ENCODE measurements around the gene CPVL. TPM values are rescaled to one million over a fixed set of nuclear protein-coding genes. Genes with fewer than 3 reads are reported as not detected.

CPVL gene
- total and polyA plus RNA-seq, 2 of the 8 experiments (the other 6 are each of a cell fraction or from before 2014, with no cell fraction given): 40.0 to 55.0 TPM

DNA sequence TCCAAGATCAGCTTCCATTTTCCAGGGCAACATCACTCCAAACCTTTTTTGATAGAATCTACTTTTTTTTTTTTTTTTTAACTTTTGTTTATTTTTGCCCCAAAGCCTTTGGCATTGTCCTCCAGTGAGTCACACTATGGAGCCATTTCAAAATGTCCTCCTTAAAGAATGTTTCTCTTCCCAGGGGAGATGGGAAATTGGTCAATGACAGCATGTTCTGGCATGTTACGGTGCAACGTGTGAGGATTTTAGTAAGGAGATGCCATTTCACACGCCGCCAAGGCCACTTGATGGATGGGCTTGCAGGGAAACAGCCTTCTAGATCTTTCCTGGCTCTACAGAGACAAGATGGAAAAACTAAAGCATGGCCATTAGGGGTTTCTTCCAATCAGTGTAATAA is 157.5 kb downstream of the CPVL start:
- H3K4me3 ChIP-seq (ENCODE audit: extremely low read depth in 1 of 4, insufficient read depth in 2 of 4, low read depth in 3 of 4, low read length in 4 of 4): no peak overlapping the region
- FAIRE-seq (no peak), DNase-seq (ENCODE audit: low read depth in 1 of 2, low spot score in 2 of 2) (no peak)
- H4K8ac ChIP-seq (ENCODE audit: extremely low read depth, insufficient read depth, low read length): no peak overlapping the region
- CTCF ChIA-PET (ENCODE audit: partially characterized antibody): interaction anchor here (0.7 kb wide), 1 partner anchor 55 kb away, joined by 3 read pairs; no protein-coding TSS in a partner anchor
- H3K23ac ChIP-seq (ENCODE audit: insufficient read length): no peak overlapping the region
- H3K79me2 ChIP-seq (ENCODE audit: control insufficient read depth in 1 of 2, insufficient read depth in 2 of 2, low read length in 2 of 2): no peaks in the 10 kb centered on the region
- no peak overlapping the region for H4K5ac ChIP-seq (ENCODE audit: insufficient read length, low read depth, low read length)
- 97% methylated on average over 4 of the region's 4 CpGs; no CpG with 5 or more reads in 1 of the 2 experiments for WGBS, 2 experiments (ENCODE audit: extremely low coverage in 1 of 2, insufficient coverage in 1 of 2, insufficient read length in 1 of 2, insufficient replicate concordance in 2 of 2, low coverage in 1 of 2, low lambda C conversion rate in 2 of 2, missing lambda C conversion rate in 1 of 2)
- no peak overlapping the region for H3K4me2 ChIP-seq (ENCODE audit: insufficient read depth in 1 of 2, low read depth in 2 of 2, low read length in 2 of 2)
- no peak overlapping the region for H3K14ac ChIP-seq (ENCODE audit: insufficient read length)
- H3K27ac ChIP-seq (ENCODE audit: low read depth, low read length): no peak overlapping the region
- no peaks in the 10 kb centered on the region for H3K79me1 ChIP-seq (ENCODE audit: low read depth, low read length)
- H3K27me3 ChIP-seq (replicated peaks in 1 of 4; ENCODE audit: control insufficient read depth in 3 of 4, extremely low read depth in 1 of 4, insufficient read depth in 3 of 4, low read length in 3 of 4): no peaks in the 10 kb centered on the region
- H2AFZ ChIP-seq (ENCODE audit: low read length): no peak overlapping the region
- no peak overlapping the region for H2BK20ac ChIP-seq (ENCODE audit: low read length)
- no peaks in the 10 kb centered on the region for H3K36me3 ChIP-seq (ENCODE audit: control insufficient read depth in 2 of 4, insufficient read depth in 4 of 4, low read length in 3 of 4)
- H3K56ac ChIP-seq (replicated peaks; ENCODE audit: insufficient read length, low read depth, low read length): no peak overlapping the region
- POLR2A ChIA-PET (ENCODE audit: partially characterized antibody): no interaction called here
- H3K23me2 ChIP-seq (ENCODE audit: low read depth, low read length): no peaks in the 10 kb centered on the region
- H3K18ac ChIP-seq (ENCODE audit: extremely low read depth, low read length): no peak overlapping the region
- no peaks in the 10 kb centered on the region for H3K9me3 ChIP-seq (ENCODE audit: insufficient read depth in 2 of 2, low read depth in 1 of 2, low read length in 1 of 2)
- peaks cover 2 to 7% (median 5%) of the 10 kb centered on the region in 4 experiments; a peak in 3 of 7 replicates for H3K4me1 ChIP-seq (replicated peaks in 1 of 4; ENCODE audit: control insufficient read depth in 3 of 4, insufficient read depth in 4 of 4, low read length in 3 of 4)
- no peaks in the 10 kb centered on the region for H4K20me1 ChIP-seq (replicated peaks in 1 of 2; ENCODE audit: control insufficient read depth in 1 of 2, insufficient read depth in 2 of 2, low read length in 2 of 2)
- H2BK5ac ChIP-seq (ENCODE audit: low read depth, low read length): no peak overlapping the region
- H4K91ac ChIP-seq (replicated peaks; ENCODE audit: insufficient read length, low read length): no peak overlapping the region
- no peak overlapping the region for H3K9ac ChIP-seq (replicated peaks in 1 of 4; ENCODE audit: extremely low read depth in 1 of 4, low read depth in 3 of 4, low read length in 3 of 4)
- H3K4ac ChIP-seq (replicated peaks; ENCODE audit: insufficient read length, low read depth, low read length): no peak overlapping the region
- H2BK12ac ChIP-seq (ENCODE audit: low read depth, low read length): no peak overlapping the region
- no peak overlapping the region for H2BK120ac ChIP-seq (replicated peaks; ENCODE audit: low read depth, low read length)
- no peak overlapping the region; the same call in 1 of the 2 replicates for H2AK5ac ChIP-seq (ENCODE audit: low read depth, low read length)
- H2BK15ac ChIP-seq (ENCODE audit: low read length): no peak overlapping the region
- TF ChIP-seq CHD1 (IDR thresholded peaks at IDR 0.05; ENCODE audit: low read depth, low read length) (no peak), EZH2 (IDR thresholded peaks at IDR 0.05; ENCODE audit: low read depth, low read length, severe bottlenecking) (no peak), KDM1A (IDR thresholded peaks at IDR 0.05; ENCODE audit: borderline replicate concordance, low read length) (no peak), EGR1 (IDR thresholded peaks at IDR 0.05; ENCODE audit: borderline replicate concordance, low read depth, low read length) (no peak), SP1 (IDR thresholded peaks at IDR 0.05; ENCODE audit: low read depth, low read length) (no peak), POLR2AphosphoS5 (IDR thresholded peaks at IDR 0.05; ENCODE audit: low read depth, low read length) (no peak)

Measured in H1 (cell line).